Measurements from ENCODE around the gene KRT86.

The KRT86 gene

GRCh38 chr12:52253391-52254179 lies 20.9 kb upstream of the KRT86 start:
- DNase-seq: no peak
- Histone ChIP-seq H3F3A (ENCODE audit: insufficient read depth, low read length) (no peaks in the 10 kb centered on the region), H3K4me3 (ENCODE audit: low read length) (no peak overlapping the region), H3K4me1 (ENCODE audit: low read length) (peaks cover 4% of the 10 kb centered on the region; the same call in 1 of the 2 replicates), H4K20me1 (ENCODE audit: insufficient read depth, low read length) (no peaks in the 10 kb centered on the region), H3K27ac (ENCODE audit: low read length) (no peak overlapping the region), H3K9me3 (replicated peaks; ENCODE audit: insufficient read depth, low read length) (no peaks in the 10 kb centered on the region), H3K9ac (ENCODE audit: low read length) (no peak overlapping the region), H3K27me3 (replicated peaks; ENCODE audit: insufficient read depth, low read length) (peaks cover 29% of the 10 kb centered on the region), H3K9me2 (replicated peaks; ENCODE audit: insufficient read depth, low read length) (no peaks in the 10 kb centered on the region), H3K36me3 (replicated peaks; ENCODE audit: insufficient read depth, low read length) (no peaks in the 10 kb centered on the region), H3K4me2 (ENCODE audit: low read depth, low read length) (no peak overlapping the region), H3K79me2 (ENCODE audit: low read length) (no peaks in the 10 kb centered on the region), H2AFZ (ENCODE audit: low read length) (no peak overlapping the region)
- TF ChIP-seq EZH2 (optimal IDR thresholded peaks at IDR 0.05; ENCODE audit: low read depth, low read length) (no peak), EZH2phosphoT487 (IDR thresholded peaks at IDR 0.05; ENCODE audit: low read length) (no peak), CTCF (IDR thresholded peaks at IDR 0.05; ENCODE audit: low read length) (no peak)

- H3K9me2 ChIP-seq (replicated peaks; ENCODE audit: insufficient read depth, low read length): no peaks in the 10 kb centered on the region
- H3K79me2 ChIP-seq (ENCODE audit: low read length): no peaks in the 10 kb centered on the region
- H3K4me3 ChIP-seq (ENCODE audit: low read length): no peak overlapping the region
- TF ChIP-seq EZH2phosphoT487 (IDR thresholded peaks at IDR 0.05; ENCODE audit: low read length) (no peak), CTCF (IDR thresholded peaks at IDR 0.05; ENCODE audit: low read length) (no peak), EZH2 (optimal IDR thresholded peaks at IDR 0.05; ENCODE audit: low read depth, low read length) (no peak)
- no peak overlapping the region for H2AFZ ChIP-seq (ENCODE audit: low read length)
- no peak for DNase-seq
- H3K9me3 ChIP-seq (replicated peaks; ENCODE audit: insufficient read depth, low read length): no peaks in the 10 kb centered on the region
- H3K36me3 ChIP-seq (replicated peaks; ENCODE audit: insufficient read depth, low read length): no peaks in the 10 kb centered on the region
- no peaks in the 10 kb centered on the region for H3K4me1 ChIP-seq (ENCODE audit: low read length)
- no peak overlapping the region for H3K4me2 ChIP-seq (ENCODE audit: low read depth, low read length)
- H3F3A ChIP-seq (ENCODE audit: insufficient read depth, low read length): no peaks in the 10 kb centered on the region
- H4K20me1 ChIP-seq (ENCODE audit: insufficient read depth, low read length): no peaks in the 10 kb centered on the region
- peaks cover 36% of the 10 kb centered on the region for H3K27me3 ChIP-seq (replicated peaks; ENCODE audit: insufficient read depth, low read length)
- no peak overlapping the region for H3K9ac ChIP-seq (ENCODE audit: low read length)
- no peak overlapping the region for H3K27ac ChIP-seq (ENCODE audit: low read length)
Measured at GRCh38 chr12:52254180-52254964, 20.1 kb upstream of the KRT86 start.

GRCh38 chr12:52254965-52255751 lies 19.3 kb upstream of the KRT86 start:
- Histone ChIP-seq H3F3A (ENCODE audit: insufficient read depth, low read length) (no peaks in the 10 kb centered on the region), H3K9ac (ENCODE audit: low read length) (no peak overlapping the region), H4K20me1 (ENCODE audit: insufficient read depth, low read length) (no peaks in the 10 kb centered on the region), H3K36me3 (replicated peaks; ENCODE audit: insufficient read depth, low read length) (no peaks in the 10 kb centered on the region), H3K4me3 (ENCODE audit: low read length) (no peak overlapping the region), H3K4me2 (ENCODE audit: low read depth, low read length) (no peak overlapping the region), H3K4me1 (ENCODE audit: low read length) (no peaks in the 10 kb centered on the region), H3K9me3 (replicated peaks; ENCODE audit: insufficient read depth, low read length) (no peaks in the 10 kb centered on the region), H3K79me2 (ENCODE audit: low read length) (no peaks in the 10 kb centered on the region), H3K27ac (ENCODE audit: low read length) (no peak overlapping the region), H3K9me2 (replicated peaks; ENCODE audit: insufficient read depth, low read length) (no peaks in the 10 kb centered on the region), H3K27me3 (replicated peaks; ENCODE audit: insufficient read depth, low read length) (peaks cover 40% of the 10 kb centered on the region), H2AFZ (ENCODE audit: low read length) (no peak overlapping the region)
- DNase-seq: no peak
- no peak for TF ChIP-seq EZH2phosphoT487 (IDR thresholded peaks at IDR 0.05; ENCODE audit: low read length)
- TF ChIP-seq CTCF (IDR thresholded peaks at IDR 0.05; ENCODE audit: low read length): no peak
- no peak for TF ChIP-seq EZH2 (optimal IDR thresholded peaks at IDR 0.05; ENCODE audit: low read depth, low read length)

Data from MM.1S (cell line).